B cell (primary cell): ENCODE measurements around the gene TCEA3. TPM values are rescaled to one million over a fixed set of nuclear protein-coding genes. Genes with fewer than 3 reads are reported as not detected.

ENCODE experiments used
- ATAC-seq: fragments of 200-7000 bp; cut with Tn5 transposase; one replicate; pipeline ENCODE4 v1.10.0; 2021; ENCODE audit warnings: low read depth, mild to moderate bottlenecking, moderate number of reproducible peaks, moderate library complexity
- CTCF ChIA-PET: fragments of 350-600 bp; sonication (Branson Sonifier 250); formaldehyde crosslinking; loops from one replicate; lab custom pipeline; 2021; ENCODE audit warnings: antibody characterized with exemption, inconsistent platforms; lab: Charles Lee
- POLR2A ChIA-PET: fragments of 350-600 bp; sonication (Branson Sonifier 250); formaldehyde crosslinking; loops from one replicate; lab custom pipeline; 2021; ENCODE audit warnings: antibody characterized with exemption; lab: Charles Lee
- DNase-seq: peaks from one replicate; pipeline ENCODE4 v3.0.0; 2013
- H2AFZ ChIP-seq: 2 replicates; pipeline ENCODE4 v1.6.1; 2012; ENCODE audit warnings: mild to moderate bottlenecking, low read depth, low read length; ENCODE audit not compliant: insufficient read depth, poor library complexity, severe bottlenecking
- H3K27ac ChIP-seq, 2 donors: 1 replicate in 1 of 2; 2 replicates in 1 of 2; pipeline ENCODE4 v1.5.1; 2012 to 2013; ENCODE audit warnings: low read length in 2 of 2, mild to moderate bottlenecking in 2 of 2, moderate library complexity in 1 of 2
- H3K27me3 ChIP-seq, 4 experiments: fragments of 200-600 bp in 1 of 4; sonication (generic) in 1 of 4; replicated peaks in 1 of 4; 1 replicate in 2 of 4; 2 replicates in 2 of 4; pipeline versions ENCODE4 v1.6.1 to v1.7.0; 2013 to 2016; ENCODE audit warnings: low read length in 3 of 4, mild to moderate bottlenecking in 2 of 4, mixed read lengths in 1 of 4, moderate library complexity in 1 of 4; ENCODE audit not compliant: insufficient read depth in 4 of 4, control insufficient read depth in 3 of 4; ENCODE audit errors: control extremely low read depth in 1 of 4
- H3K36me3 ChIP-seq, 2 experiments: replicated peaks in 1 of 2; 1 replicate in 1 of 2; 2 replicates in 1 of 2; pipeline versions ENCODE4 v1.6.1 to v1.7.1; 2013; ENCODE audit warnings: low read length in 1 of 2; ENCODE audit not compliant: insufficient read depth in 2 of 2, control insufficient read depth in 1 of 2; ENCODE audit errors: control extremely low read depth in 1 of 2, extremely low read depth in 1 of 2
- H3K4me1 ChIP-seq, 2 donors: fragments of 200-600 bp in 1 of 2; sonication (generic) in 1 of 2; 1 replicate in 1 of 2; 2 replicates in 1 of 2; pipeline versions ENCODE4 v1.5.1 to v1.6.1; 2013 to 2017; ENCODE audit warnings: low read length in 2 of 2; ENCODE audit not compliant: control insufficient read depth in 2 of 2, insufficient read depth in 2 of 2
- H3K4me2 ChIP-seq: replicated peaks from 2 replicates; pipeline ENCODE3; 2012; ENCODE audit warnings: mild to moderate bottlenecking, low read depth, low read length; ENCODE audit not compliant: poor library complexity, severe bottlenecking
- H3K4me3 ChIP-seq, 5 experiments: fragments of 200-600 bp in 1 of 5; sonication (generic) in 1 of 5; 1 replicate in 3 of 5; 2 replicates in 2 of 5; pipeline versions ENCODE4 v1.5.1 to v1.7.0; 2011 to 2016; ENCODE audit warnings: low read length in 4 of 5, mild to moderate bottlenecking in 4 of 5, low read depth in 2 of 5, control low read depth in 1 of 5, moderate library complexity in 1 of 5; ENCODE audit not compliant: insufficient read depth in 1 of 5; ENCODE audit errors: control extremely low read depth in 1 of 5, extremely low read depth in 1 of 5
- H3K79me2 ChIP-seq: fragments of 200-600 bp; sonication (generic); one replicate; pipeline ENCODE4 v1.6.0; 2016; ENCODE audit warnings: low read length; ENCODE audit not compliant: control insufficient read depth, insufficient read depth
- H3K9ac ChIP-seq: fragments of 200-600 bp; sonication (generic); 2 replicates; pipeline ENCODE4 v1.6.1; 2017; ENCODE audit warnings: mild to moderate bottlenecking, low read length, moderate library complexity
- H3K9me3 ChIP-seq, 3 donors: one replicate each; pipeline versions ENCODE4 v1.6.1 to v1.7.1; 2013; ENCODE audit warnings: low read length in 2 of 3; ENCODE audit not compliant: control insufficient read depth in 2 of 3, insufficient read depth in 1 of 3; ENCODE audit errors: control extremely low read depth in 1 of 3
- H4K20me1 ChIP-seq: 2 replicates; pipeline ENCODE4 v1.6.0; 2012; ENCODE audit warnings: mild to moderate bottlenecking, low read length; ENCODE audit not compliant: insufficient read depth, control insufficient read depth, poor library complexity, severe bottlenecking
- H3K27ac Mint-ChIP-seq: one replicate; pipeline ENCODE4 v1.8.0; 2021; ENCODE audit warnings: mixed read lengths
- H3K27me3 Mint-ChIP-seq: one replicate; pipeline ENCODE4 v1.8.0; 2021; ENCODE audit warnings: mixed read lengths
- H3K4me1 Mint-ChIP-seq: one replicate; pipeline ENCODE4 v1.8.0; 2021; ENCODE audit warnings: mixed read lengths
- H3K4me3 Mint-ChIP-seq: one replicate; pipeline ENCODE4 v1.8.0; 2021; ENCODE audit warnings: mixed read lengths
- H3K9me3 Mint-ChIP-seq: one replicate; pipeline ENCODE4 v1.8.0; 2022; ENCODE audit warnings: mixed read lengths; ENCODE audit not compliant: insufficient read depth
- CTCF ChIP-seq: fragments of 200-600 bp; IDR thresholded peaks from one replicate; pipeline ENCODE4 v1.8.0; 2022; ENCODE audit warnings: antibody characterized with exemption, mild to moderate bottlenecking
- EZH2 ChIP-seq: IDR thresholded peaks from 2 replicates; pipeline ENCODE4 v1.6.1; 2012; ENCODE audit warnings: borderline replicate concordance, low read depth, mild to moderate bottlenecking, moderate library complexity, low read length; ENCODE audit not compliant: insufficient read depth, poor library complexity, severe bottlenecking
- WGBS: methylation state at CpG from one replicate; pipeline ENCODE4 v1.1.5; 2013; ENCODE audit warnings: missing lambda C conversion rate; ENCODE audit not compliant: insufficient coverage; 5-methylcytosine and 5-hydroxymethylcytosine counted together
- intact Hi-C: fragments of 100-400 bp; cut with micrococcal nuclease; formaldehyde crosslinking; loops from one replicate; pipeline ENCODE4 v1.10.0; 2022
- polyA plus RNA-seq: library from polyadenylated mRNA; depleted of rRNA; stranded (reverse); fragments of >200 nt; gene quantifications from 2 replicates; pipeline ENCODE4 v1.2.3, GENCODE V29; 2012
- total RNA-seq, 2 donors: library from RNA; stranded (reverse); fragments of 120-200 nt in 1 of 2; gene quantifications; 1 replicate in 1 of 2; 2 replicates in 1 of 2; pipeline versions ENCODE4 v1.2.3 to v1.2.4, GENCODE V29; 2013 to 2022

TCEA3 gene
- total and polyA plus RNA-seq, 2 donors (not counting 1 experiment from before 2014, with no cell fraction given) = 0.22 TPM; not detected in 1

GRCh38 chr1:23403735-23404486, 20.6 kb downstream of the TCEA3 start:
- no peak overlapping the region for H3K4me3 ChIP-seq
- CTCF ChIA-PET = interaction anchor here (0.6 to 2.5 kb wide), 15 partner anchors 10 to 305 kb away, joined by 3 to 12 read pairs (median 4); partner anchors contain the start of genes HNRNPR and TCEA3
- H3K4me3 Mint-ChIP-seq = no peak overlapping the region
- ATAC-seq (peak; percentile 92), DNase-seq (peak; percentile 80)
- H3K9ac ChIP-seq = no peak overlapping the region
- no peak overlapping the region for H3K27ac ChIP-seq
- H3K36me3 ChIP-seq = no peaks in the 10 kb centered on the region
- 19% methylated on average over 17 of the region's 19 CpGs for WGBS
- no peaks in the 10 kb centered on the region for H4K20me1 ChIP-seq
- intact Hi-C loops = loop anchor here (2.0 to 5.0 kb wide), 4 partner anchors 35 to 187 kb away; partner anchors contain the start of genes HNRNPR, HTR1D and ZNF436
- H3K4me2 ChIP-seq = peak overlapping the region; percentile 19
- POLR2A ChIA-PET = interaction anchor here (0.7 kb wide), 1 partner anchor 60 kb away, joined by 3 read pairs; the partner anchor contains the start of gene HNRNPR
- peak overlapping the region; percentile 45 for H2AFZ ChIP-seq
- no peaks in the 10 kb centered on the region for H3K9me3 ChIP-seq
- no peaks in the 10 kb centered on the region for H3K79me2 ChIP-seq
- peaks cover 3% of the 10 kb centered on the region for H3K27me3 Mint-ChIP-seq
- H3K9me3 Mint-ChIP-seq = no peaks in the 10 kb centered on the region
- H3K4me1 Mint-ChIP-seq = peaks cover 4% of the 10 kb centered on the region
- H3K27me3 ChIP-seq = peaks cover 0 to 3% (median under 1%) of the 10 kb centered on the region in 4 experiments
- H3K27ac Mint-ChIP-seq = no peak overlapping the region
- peaks cover 0 to 5% of the 10 kb centered on the region in 2 donors for H3K4me1 ChIP-seq
- TF ChIP-seq EZH2 = no peak
- TF ChIP-seq CTCF = peak; percentile 95

- intact Hi-C loops = loop anchor here (5.0 kb wide), 2 partner anchors 86 to 186 kb away; partner anchors contain the start of gene HTR1D
- Mint-ChIP-seq H3K27ac (no peak overlapping the region), H3K27me3 (peaks cover 3% of the 10 kb centered on the region), H3K9me3 (no peaks in the 10 kb centered on the region), H3K4me3 (no peak overlapping the region), H3K4me1 (peaks cover 4% of the 10 kb centered on the region)
- Histone ChIP-seq H3K4me3 (no peak overlapping the region), H3K79me2 (no peaks in the 10 kb centered on the region), H3K4me2 (no peak overlapping the region), H3K27me3 (peaks cover 0 to 3% (median 0%) of the 10 kb centered on the region in 4 experiments), H3K9me3 (no peaks in the 10 kb centered on the region), H4K20me1 (no peaks in the 10 kb centered on the region), H3K4me1 (peaks cover 0 to 5% of the 10 kb centered on the region in 2 donors), H3K36me3 (no peaks in the 10 kb centered on the region), H3K27ac (no peak overlapping the region), H2AFZ (peak overlapping the region; percentile 45), H3K9ac (no peak overlapping the region)
- TF ChIP-seq CTCF (no peak), EZH2 (no peak)
- POLR2A ChIA-PET = no interaction called here
- CTCF ChIA-PET = interaction anchor here (0.6 to 2.5 kb wide), 14 partner anchors 9 to 304 kb away, joined by 3 to 12 read pairs (median 4); partner anchors contain the start of genes HNRNPR and TCEA3
- peak; percentile 23 for DNase-seq
- 100% methylated on average over 2 of the region's 4 CpGs for WGBS
- no peak for ATAC-seq
These were observed 21.2 kb downstream of the TCEA3 start for GRCh38 chr1:23403355-23403734.
